Erythroblast (primary cell): ENCODE measurements around the gene PTGR1.

ENCODE experiments used
- GATA1 ChIP-seq: IDR thresholded peaks from 2 replicates; pipeline ENCODE4 v1.6.1; 2011; ENCODE audit warnings: low read depth, mild to moderate bottlenecking, control low read depth, low read length, moderate library complexity
- POLR2A ChIP-seq: IDR thresholded peaks from 2 replicates; pipeline ENCODE4 v1.6.1; 2011; ENCODE audit warnings: mild to moderate bottlenecking, low read length

GRCh38 chr9:111603041-111603440, 3.6 kb upstream of the PTGR1 start:
- TF ChIP-seq POLR2A (no peak), GATA1 (no peak)
